NB4 (cell line): ENCODE results near the gene SERPINA3.

Experiments
- MAX ChIP-seq: IDR thresholded peaks from 2 replicates; pipeline ENCODE4 v1.6.1; 2011; ENCODE audit warnings: low read depth, low read length
- POLR2A ChIP-seq: IDR thresholded peaks from 2 replicates; pipeline ENCODE4 v1.6.1; 2011; ENCODE audit warnings: mild to moderate bottlenecking; ENCODE audit not compliant: insufficient read length; ENCODE audit errors: extremely low read depth
- TF ChIP-seq, protein P1 (sequence below): IDR thresholded peaks from one replicate; pipeline ENCODE4 v1.5.1; 2012; ENCODE audit warnings: low read depth, low read length

DNA sequence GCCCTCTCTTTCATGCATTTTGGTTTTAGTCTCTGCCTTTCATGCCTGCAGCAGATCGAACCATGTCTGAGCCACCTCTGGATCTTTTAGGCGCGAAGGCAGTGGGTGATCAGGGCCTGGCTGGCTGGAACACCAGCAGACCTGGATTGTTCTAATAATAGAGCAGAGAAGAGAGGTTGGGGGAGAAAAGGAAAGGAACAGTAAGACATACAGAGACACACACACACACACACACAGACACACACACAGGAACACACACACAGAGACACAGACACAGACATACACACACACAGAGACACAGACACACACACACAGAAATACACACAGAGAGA is 38.2 kb downstream of the SERPINA3 start:
- TF ChIP-seq MAX: no peak
- TF ChIP-seq, protein P1, sequence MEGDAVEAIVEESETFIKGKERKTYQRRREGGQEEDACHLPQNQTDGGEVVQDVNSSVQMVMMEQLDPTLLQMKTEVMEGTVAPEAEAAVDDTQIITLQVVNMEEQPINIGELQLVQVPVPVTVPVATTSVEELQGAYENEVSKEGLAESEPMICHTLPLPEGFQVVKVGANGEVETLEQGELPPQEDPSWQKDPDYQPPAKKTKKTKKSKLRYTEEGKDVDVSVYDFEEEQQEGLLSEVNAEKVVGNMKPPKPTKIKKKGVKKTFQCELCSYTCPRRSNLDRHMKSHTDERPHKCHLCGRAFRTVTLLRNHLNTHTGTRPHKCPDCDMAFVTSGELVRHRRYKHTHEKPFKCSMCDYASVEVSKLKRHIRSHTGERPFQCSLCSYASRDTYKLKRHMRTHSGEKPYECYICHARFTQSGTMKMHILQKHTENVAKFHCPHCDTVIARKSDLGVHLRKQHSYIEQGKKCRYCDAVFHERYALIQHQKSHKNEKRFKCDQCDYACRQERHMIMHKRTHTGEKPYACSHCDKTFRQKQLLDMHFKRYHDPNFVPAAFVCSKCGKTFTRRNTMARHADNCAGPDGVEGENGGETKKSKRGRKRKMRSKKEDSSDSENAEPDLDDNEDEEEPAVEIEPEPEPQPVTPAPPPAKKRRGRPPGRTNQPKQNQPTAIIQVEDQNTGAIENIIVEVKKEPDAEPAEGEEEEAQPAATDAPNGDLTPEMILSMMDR: no peak
- no peak for TF ChIP-seq POLR2A
